K562 (cell line): ENCODE results near the gene TSC1. TPM values are rescaled to one million over a fixed set of nuclear protein-coding genes. Genes with fewer than 3 reads are reported as not detected.

Experiments used
- CBX1 ChIP-seq: sonication (generic); IDR thresholded peaks from 2 replicates; pipeline ENCODE4 v1.6.1; 2016; ENCODE audit warnings: antibody characterized with exemption, low read depth, mild to moderate bottlenecking
- CHD1 ChIP-seq: fragments of 200-600 bp; sonication (generic); IDR thresholded peaks from one replicate; pipeline ENCODE4 v1.6.1; 2012; ENCODE audit warnings: mild to moderate bottlenecking, moderate library complexity, low read length, inconsistent platforms
- ETV5 ChIP-seq: sonication (generic); formaldehyde crosslinking; IDR thresholded peaks from 2 replicates; pipeline ENCODE4 v1.4.0; 2020; ENCODE audit warnings: low read depth, mild to moderate bottlenecking, missing genetic modification reagents
- FOSL1 ChIP-seq: fragments of 200-800 bp; sonication (Bioruptor generic); conservative IDR thresholded peaks from 2 replicates; pipeline ENCODE4 v1.6.1; 2016; ENCODE audit warnings: missing genetic modification characterization, missing compliant biosample characterization
- FOXK2 ChIP-seq, 2 experiments: fragments of 450-650 bp; IDR thresholded peaks in 1 of 2; conservative IDR thresholded peaks in 1 of 2; 2 replicates each; pipeline ENCODE4 v1.6.1; 2016; ENCODE audit warnings: low read depth in 2 of 2, mild to moderate bottlenecking in 1 of 2
- FOXM1 ChIP-seq, 2 experiments: fragments of 450-650 bp in 1 of 2; sonication (generic) in 1 of 2; formaldehyde crosslinking in 1 of 2; IDR thresholded peaks; 2 replicates each; pipeline versions ENCODE4 v1.6.1 to v1.9.0; 2017 to 2022; ENCODE audit warnings: low read depth in 2 of 2, mild to moderate bottlenecking in 2 of 2, missing genetic modification reagents in 1 of 2, moderate library complexity in 1 of 2
- GATA2 ChIP-seq: sonication (generic); formaldehyde crosslinking; IDR thresholded peaks from 2 replicates; pipeline ENCODE4 v1.4.0; 2020; ENCODE audit warnings: mild to moderate bottlenecking, missing genetic modification reagents
- HDAC2 ChIP-seq: fragments of 450-650 bp; IDR thresholded peaks from 2 replicates; pipeline ENCODE4 v1.6.1; 2016; ENCODE audit warnings: mild to moderate bottlenecking
- HDAC8 ChIP-seq: fragments of 450-650 bp; IDR thresholded peaks from 2 replicates; pipeline ENCODE4 v1.6.1; 2016; ENCODE audit warnings: mild to moderate bottlenecking, missing genetic modification characterization, moderate library complexity, missing compliant biosample characterization
- LEF1 ChIP-seq: fragments of 450-650 bp; IDR thresholded peaks from 2 replicates; pipeline ENCODE4 v1.6.1; 2016; ENCODE audit warnings: mild to moderate bottlenecking
- PHB2 ChIP-seq: fragments of 450-650 bp; IDR thresholded peaks from 2 replicates; pipeline ENCODE4 v1.6.1; 2017; ENCODE audit warnings: low read depth
- RBFOX2 ChIP-seq: fragments of 200-400 bp; formaldehyde crosslinking; IDR thresholded peaks from 2 replicates; pipeline ENCODE4 v1.6.1; 2017; ENCODE audit warnings: low read depth, mild to moderate bottlenecking, low read length, moderate library complexity
- TRIM24 ChIP-seq, 2 experiments: fragments of 450-650 bp; IDR thresholded peaks; 2 replicates each; pipeline ENCODE4 v1.6.1; 2016
- ZNF174 ChIP-seq: fragments of 250-450 bp; sonication (Bioruptor Pico); IDR thresholded peaks from 2 replicates; pipeline ENCODE4 v1.4.0; 2020; ENCODE audit warnings: mild to moderate bottlenecking
- ZNF311 ChIP-seq: fragments of 250-450 bp; sonication (Bioruptor Pico); IDR thresholded peaks from 2 replicates; pipeline ENCODE4 v1.4.0; 2020; ENCODE audit warnings: mild to moderate bottlenecking, moderate library complexity
- polyA plus RNA-seq, 8 experiments: library from polyadenylated mRNA; depleted of rRNA in 4 of 8; stranded (reverse) in 5 of 8; unstranded in 3 of 8; fragments of >200 nt; fragmentation: Nextera tagmentation in 2 of 8; fragmentation: Illumina TruSeq in 1 of 8; extraction: Ambion mirVana in 2 of 8; extraction: Trizol in 1 of 8; gene quantifications; 2 replicates each; pipeline versions ENCODE4 v1.2.1 to v1.2.3, GENCODE V29; 2011 to 2014; ENCODE audit warnings: inconsistent platforms in 1 of 8, missing spikeins in 1 of 8
- total RNA-seq, 7 experiments: library from RNA; depleted of rRNA in 6 of 7; stranded (reverse); fragments of >200 nt in 6 of 7; fragmentation: Illumina TruSeq in 2 of 7; extraction: Trizol in 2 of 7; gene quantifications; 2 replicates each; pipeline versions ENCODE4 v1.2.1 to v1.2.3, GENCODE V29; 2011 to 2021; ENCODE audit warnings: low replicate concordance in 1 of 7
- TF ChIP-seq, protein P1 (sequence below): fragments of 450-650 bp; IDR thresholded peaks from 2 replicates; pipeline ENCODE4 v1.6.1; 2016
- TF ChIP-seq, protein P2 (sequence below): fragments of 450-650 bp; IDR thresholded peaks from 2 replicates; pipeline ENCODE4 v1.7.1; 2018; ENCODE audit warnings: mild to moderate bottlenecking, low read depth; ENCODE audit not compliant: partially characterized antibody
- TF ChIP-seq, protein P3 (sequence below), 2 experiments: IDR thresholded peaks; 2 replicates each; pipeline ENCODE4 v1.6.1; 2011; ENCODE audit warnings: borderline replicate concordance in 1 of 2, control low read depth in 1 of 2, low read depth in 1 of 2, low read length in 1 of 2, mild to moderate bottlenecking in 1 of 2, mixed read lengths in 1 of 2, moderate library complexity in 1 of 2; ENCODE audit not compliant: insufficient read depth in 1 of 2, insufficient read length in 1 of 2, poor library complexity in 1 of 2, severe bottlenecking in 1 of 2; ENCODE audit errors: extremely low read depth in 1 of 2
- TF ChIP-seq, protein P4 (sequence below): fragments of 250-450 bp; sonication (Bioruptor Pico); IDR thresholded peaks from 2 replicates; pipeline ENCODE4 v1.8.0; 2022; ENCODE audit warnings: moderate library complexity, mild to moderate bottlenecking, inconsistent platforms
- TF ChIP-seq, protein P5 (sequence below): fragments of 450-650 bp; formaldehyde crosslinking; IDR thresholded peaks from 2 replicates; pipeline ENCODE4 v1.4.0; 2022; ENCODE audit warnings: missing genetic modification characterization

The TSC1 gene
- total and polyA plus RNA-seq, 9 of the 15 experiments (the other 6 are each of a cell fraction or from before 2014, with no cell fraction given) = 6.9 to 37.6 (median 18.6) TPM

DNA sequence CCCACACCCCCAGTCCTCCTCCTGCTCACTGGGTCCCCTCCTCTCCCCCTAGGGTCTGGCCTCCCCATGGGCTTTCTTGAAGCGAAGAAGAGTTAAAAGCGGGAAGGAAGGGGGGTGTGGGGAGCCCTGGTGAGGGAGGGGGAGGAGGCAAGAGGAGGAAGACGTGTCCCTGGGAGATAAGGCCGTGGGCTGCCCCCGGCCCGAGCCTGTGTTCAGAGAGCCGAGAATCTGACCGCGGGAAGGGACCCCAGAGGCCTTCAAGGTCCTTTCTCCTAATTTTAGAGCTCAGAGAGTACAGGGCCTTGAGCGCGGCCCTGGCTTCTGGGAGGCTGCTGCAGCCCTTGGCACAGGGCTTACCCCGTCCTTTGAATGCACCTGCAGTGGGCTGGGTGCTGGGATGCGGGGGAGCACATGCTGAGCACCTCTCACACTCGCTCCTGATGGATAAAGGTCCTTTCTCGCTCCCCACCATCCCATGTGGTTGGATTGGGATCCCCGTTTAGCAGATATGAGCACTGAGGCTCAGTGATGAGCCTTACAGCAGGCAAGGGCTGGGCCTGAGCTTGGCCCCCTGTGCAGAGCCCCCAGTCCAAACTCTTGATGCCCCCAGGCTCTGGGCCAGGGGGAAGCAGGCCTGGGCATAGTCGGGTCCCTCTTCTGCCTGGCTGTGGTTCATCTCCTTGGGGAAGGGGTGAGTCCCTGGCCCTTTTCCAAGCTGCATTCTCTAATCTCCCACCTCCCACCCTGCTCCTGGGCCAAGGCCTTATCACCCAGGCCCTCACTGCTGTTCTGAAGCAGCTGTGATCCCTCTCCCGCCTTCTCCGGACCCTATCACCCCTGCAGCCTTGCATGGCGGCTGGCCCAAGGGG, 40.0 kb upstream of the TSC1 start (continued):
- TF ChIP-seq CHD1 (peak; percentile 52), ZNF174 (CRISPR knock-in tag) (no peak), PHB2 (peak; percentile 73; the same call in 1 of the 2 replicates), TRIM24 (IDR thresholded peaks at IDR 0.05) (peak; percentile 74), FOXM1 (IDR thresholded peaks at IDR 0.05; ENCODE audit: low read depth) (peak; percentile 41; the same call in 1 of the 2 replicates), FOXM1 (CRISPR knock-in tag; IDR thresholded peaks at IDR 0.05; ENCODE audit: low read depth) (no peak), CBX1 (no peak), RBFOX2 (peak; percentile 44; the same call in 1 of the 2 replicates), GATA2 (CRISPR knock-in tag) (peak; percentile 92), FOSL1 (0 out of 2 replicates have a peak, but pooled peaks have one; percentile 17), ETV5 (CRISPR knock-in tag) (0 out of 2 replicates have a peak, but pooled peaks have one; percentile 17), FOXK2 (conservative IDR thresholded peaks at IDR 0.05 in 1 of 2, IDR thresholded peaks at IDR 0.05 in 1 of 2; ENCODE audit: low read depth in 2 of 2) (0 out of 4 replicates have a peak, but pooled peaks of 1 of the 2 experiments have one; percentile 26), HDAC2 (peak; percentile 74; the same call in 1 of the 2 replicates), ZNF311 (CRISPR knock-in tag) (0 out of 2 replicates have a peak, but pooled peaks have one; percentile 22), HDAC8 (tag) (no peak), LEF1 (peak; percentile 53)
- TF ChIP-seq, protein P1, sequence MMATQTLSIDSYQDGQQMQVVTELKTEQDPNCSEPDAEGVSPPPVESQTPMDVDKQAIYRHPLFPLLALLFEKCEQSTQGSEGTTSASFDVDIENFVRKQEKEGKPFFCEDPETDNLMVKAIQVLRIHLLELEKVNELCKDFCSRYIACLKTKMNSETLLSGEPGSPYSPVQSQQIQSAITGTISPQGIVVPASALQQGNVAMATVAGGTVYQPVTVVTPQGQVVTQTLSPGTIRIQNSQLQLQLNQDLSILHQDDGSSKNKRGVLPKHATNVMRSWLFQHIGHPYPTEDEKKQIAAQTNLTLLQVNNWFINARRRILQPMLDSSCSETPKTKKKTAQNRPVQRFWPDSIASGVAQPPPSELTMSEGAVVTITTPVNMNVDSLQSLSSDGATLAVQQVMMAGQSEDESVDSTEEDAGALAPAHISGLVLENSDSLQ = no peak; the same call in 1 of the 2 replicates
- TF ChIP-seq, protein P2, sequence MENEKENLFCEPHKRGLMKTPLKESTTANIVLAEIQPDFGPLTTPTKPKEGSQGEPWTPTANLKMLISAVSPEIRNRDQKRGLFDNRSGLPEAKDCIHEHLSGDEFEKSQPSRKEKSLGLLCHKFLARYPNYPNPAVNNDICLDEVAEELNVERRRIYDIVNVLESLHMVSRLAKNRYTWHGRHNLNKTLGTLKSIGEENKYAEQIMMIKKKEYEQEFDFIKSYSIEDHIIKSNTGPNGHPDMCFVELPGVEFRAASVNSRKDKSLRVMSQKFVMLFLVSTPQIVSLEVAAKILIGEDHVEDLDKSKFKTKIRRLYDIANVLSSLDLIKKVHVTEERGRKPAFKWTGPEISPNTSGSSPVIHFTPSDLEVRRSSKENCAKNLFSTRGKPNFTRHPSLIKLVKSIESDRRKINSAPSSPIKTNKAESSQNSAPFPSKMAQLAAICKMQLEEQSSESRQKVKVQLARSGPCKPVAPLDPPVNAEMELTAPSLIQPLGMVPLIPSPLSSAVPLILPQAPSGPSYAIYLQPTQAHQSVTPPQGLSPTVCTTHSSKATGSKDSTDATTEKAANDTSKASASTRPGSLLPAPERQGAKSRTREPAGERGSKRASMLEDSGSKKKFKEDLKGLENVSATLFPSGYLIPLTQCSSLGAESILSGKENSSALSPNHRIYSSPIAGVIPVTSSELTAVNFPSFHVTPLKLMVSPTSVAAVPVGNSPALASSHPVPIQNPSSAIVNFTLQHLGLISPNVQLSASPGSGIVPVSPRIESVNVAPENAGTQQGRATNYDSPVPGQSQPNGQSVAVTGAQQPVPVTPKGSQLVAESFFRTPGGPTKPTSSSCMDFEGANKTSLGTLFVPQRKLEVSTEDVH = peak; percentile 71
- TF ChIP-seq, protein P3, sequence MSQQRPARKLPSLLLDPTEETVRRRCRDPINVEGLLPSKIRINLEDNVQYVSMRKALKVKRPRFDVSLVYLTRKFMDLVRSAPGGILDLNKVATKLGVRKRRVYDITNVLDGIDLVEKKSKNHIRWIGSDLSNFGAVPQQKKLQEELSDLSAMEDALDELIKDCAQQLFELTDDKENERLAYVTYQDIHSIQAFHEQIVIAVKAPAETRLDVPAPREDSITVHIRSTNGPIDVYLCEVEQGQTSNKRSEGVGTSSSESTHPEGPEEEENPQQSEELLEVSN (IDR thresholded peaks at IDR 0.05; ENCODE audit: borderline replicate concordance in 1 of 2, extremely low read depth in 1 of 2, insufficient read depth in 1 of 2, insufficient read length in 1 of 2, low read depth in 1 of 2, low read length in 1 of 2, poor library complexity in 1 of 2, severe bottlenecking in 1 of 2) = peak; percentile 39 to 73
- TF ChIP-seq, protein P4, sequence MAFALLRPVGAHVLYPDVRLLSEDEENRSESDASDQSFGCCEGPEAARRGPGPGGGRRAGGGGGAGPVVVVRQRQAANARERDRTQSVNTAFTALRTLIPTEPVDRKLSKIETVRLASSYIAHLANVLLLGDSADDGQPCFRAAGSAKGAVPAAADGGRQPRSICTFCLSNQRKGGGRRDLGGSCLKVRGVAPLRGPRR (CRISPR knock-in tag) = 0 out of 2 replicates have a peak, but pooled peaks have one; percentile 26
- TF ChIP-seq, protein P5, sequence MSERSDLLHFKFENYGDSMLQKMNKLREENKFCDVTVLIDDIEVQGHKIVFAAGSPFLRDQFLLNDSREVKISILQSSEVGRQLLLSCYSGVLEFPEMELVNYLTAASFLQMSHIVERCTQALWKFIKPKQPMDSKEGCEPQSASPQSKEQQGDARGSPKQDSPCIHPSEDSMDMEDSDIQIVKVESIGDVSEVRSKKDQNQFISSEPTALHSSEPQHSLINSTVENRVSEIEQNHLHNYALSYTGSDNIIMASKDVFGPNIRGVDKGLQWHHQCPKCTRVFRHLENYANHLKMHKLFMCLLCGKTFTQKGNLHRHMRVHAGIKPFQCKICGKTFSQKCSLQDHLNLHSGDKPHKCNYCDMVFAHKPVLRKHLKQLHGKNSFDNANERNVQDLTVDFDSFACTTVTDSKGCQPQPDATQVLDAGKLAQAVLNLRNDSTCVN (CRISPR knock-in tag) = no peak
